Measurements from ENCODE around the gene LNPEP. TPM values are rescaled to one million over a fixed set of nuclear protein-coding genes. Genes with fewer than 3 reads are reported as not detected.

Gene LNPEP
- total and polyA plus RNA-seq, 2 of the 13 experiments (the other 11 are each of a cell fraction or from before 2014, with no cell fraction given) = 8.0 to 16.9 TPM

DNA sequence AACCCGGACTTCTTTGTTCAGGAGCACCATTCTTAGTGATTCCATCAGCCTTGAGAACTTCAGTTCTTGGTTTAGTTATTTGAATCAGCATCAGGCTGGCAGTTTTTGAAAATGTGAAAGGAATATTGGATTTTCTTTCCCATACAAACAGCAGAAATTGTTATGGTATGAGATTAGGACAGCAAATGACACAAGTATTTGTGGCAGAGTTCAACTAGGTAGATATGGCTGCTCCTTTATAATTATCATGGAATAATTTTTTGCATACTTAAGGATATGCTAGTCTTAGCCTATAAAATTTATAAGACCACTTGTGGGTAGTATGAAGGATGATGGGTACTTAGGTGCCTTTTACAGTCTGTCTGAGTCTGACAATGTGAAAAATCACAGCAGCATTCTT lies 34.0 kb upstream of the LNPEP start:
- Histone ChIP-seq H3K9me3 (ENCODE audit: low read length) (no peaks in the 10 kb centered on the region), H3K36me3 (replicated peaks in 1 of 2; ENCODE audit: control insufficient read depth in 1 of 2, insufficient read depth in 2 of 2, low read length in 2 of 2) (peaks cover 0 to 12% of the 10 kb centered on the region in 2 experiments; a peak in 1 of 5 replicates), H3K27ac (ENCODE audit: extremely low read length, insufficient read depth, low read length) (no peak overlapping the region), H4K20me1 (ENCODE audit: insufficient read depth, low read length) (no peaks in the 10 kb centered on the region), H3K4me1 (ENCODE audit: insufficient read depth, low read length) (no peaks in the 10 kb centered on the region), H2AFZ (ENCODE audit: low read length) (no peak overlapping the region), H3K4me2 (ENCODE audit: low read depth, low read length) (no peak overlapping the region), H3K4me3 (replicated peaks in 1 of 3; ENCODE audit: insufficient read depth in 1 of 3, low read depth in 2 of 3, low read length in 3 of 3) (no peak overlapping the region), H3K9ac (ENCODE audit: insufficient read depth, low read depth, low read length) (no peak overlapping the region), H3K27me3 (ENCODE audit: control insufficient read depth in 1 of 2, insufficient read depth in 2 of 2, low read length in 2 of 2) (no peaks in the 10 kb centered on the region), H3K79me2 (ENCODE audit: insufficient read depth, low read length) (no peaks in the 10 kb centered on the region)
- no peak for TF ChIP-seq NFKBIZ (CRISPR knock-in tag; IDR thresholded peaks at IDR 0.05)
- no peak for TF ChIP-seq PCBP2 (optimal IDR thresholded peaks at IDR 0.05; ENCODE audit: low read depth, low read length, poor library complexity, severe bottlenecking)
- TF ChIP-seq ZNF614 (CRISPR knock-in tag; IDR thresholded peaks at IDR 0.05; ENCODE audit: borderline replicate concordance) = no peak
- no peak for TF ChIP-seq ISX (CRISPR knock-in tag; conservative IDR thresholded peaks at IDR 0.05)
- no peak for TF ChIP-seq PHF5A (CRISPR knock-in tag; IDR thresholded peaks at IDR 0.05; ENCODE audit: low read depth, unreplicated experiment)
- TF ChIP-seq TAF15 (IDR thresholded peaks at IDR 0.05; ENCODE audit: low read depth, low read length, poor library complexity, severe bottlenecking) = no peak
- ChIA-PET CTCF (ENCODE audit: low intra/inter-chr PET ratio, low total read pairs) (interaction anchor here (1.0 kb wide), 1 partner anchor 150 kb away, joined by 3 read pairs; no protein-coding TSS in a partner anchor), POLR2A (no interaction called here)
- ATAC-seq (no peak), DNase-seq (ENCODE audit: low spot score) (no peak), FAIRE-seq (no peak)
- intact Hi-C loops (cut with micrococcal nuclease; ENCODE audit: unreplicated experiment) = loop anchor here (2.0 kb wide), 1 partner anchor 33 kb away; no protein-coding TSS in a partner anchor
- 86% methylated on average over 1 of the region's 1 CpG for WGBS (ENCODE audit: low lambda C conversion rate)
- in situ Hi-C loops (cut with HindIII; ENCODE audit: extremely low pct_ligation_motif_present, low pct_unique_long_range_greater_than_20kb) = no loop called here
- no TSS peak for BruUV-seq (replicated peaks)

DNA sequence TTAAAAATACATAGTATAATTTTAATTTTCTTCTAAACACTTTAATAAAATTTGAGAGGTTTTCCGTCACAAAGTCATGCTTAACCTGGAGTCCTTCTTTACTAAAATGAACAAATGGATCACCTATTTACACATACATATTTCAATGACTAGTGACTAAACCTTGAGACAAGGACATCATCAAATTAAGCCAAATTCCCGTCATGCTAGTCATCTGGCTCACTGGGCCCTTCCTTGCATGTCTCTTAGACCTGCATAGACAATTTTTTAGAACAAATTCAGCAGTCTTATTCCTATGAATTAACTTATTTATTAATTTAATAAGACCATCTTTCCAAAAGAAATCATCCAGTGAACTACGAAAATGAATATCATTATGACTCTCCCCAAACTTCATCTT lies 33.0 kb upstream of the LNPEP start:
- Histone ChIP-seq H3K4me3 (replicated peaks in 1 of 3; ENCODE audit: insufficient read depth in 1 of 3, low read depth in 2 of 3, low read length in 3 of 3) (no peak overlapping the region), H4K20me1 (ENCODE audit: insufficient read depth, low read length) (no peaks in the 10 kb centered on the region), H3K79me2 (ENCODE audit: insufficient read depth, low read length) (no peaks in the 10 kb centered on the region), H3K4me2 (ENCODE audit: low read depth, low read length) (no peak overlapping the region), H2AFZ (ENCODE audit: low read length) (no peak overlapping the region), H3K9ac (ENCODE audit: insufficient read depth, low read depth, low read length) (no peak overlapping the region), H3K27ac (ENCODE audit: extremely low read length, insufficient read depth, low read length) (no peak overlapping the region), H3K36me3 (replicated peaks in 1 of 2; ENCODE audit: control insufficient read depth in 1 of 2, insufficient read depth in 2 of 2, low read length in 2 of 2) (peaks cover 0 to 12% of the 10 kb centered on the region in 2 experiments; a peak in 1 of 5 replicates), H3K27me3 (ENCODE audit: control insufficient read depth in 1 of 2, insufficient read depth in 2 of 2, low read length in 2 of 2) (no peaks in the 10 kb centered on the region), H3K9me3 (ENCODE audit: low read length) (no peaks in the 10 kb centered on the region), H3K4me1 (ENCODE audit: insufficient read depth, low read length) (peaks cover 2% of the 10 kb centered on the region; the same call in 1 of the 2 replicates)
- no TSS peak for BruUV-seq (replicated peaks)
- WGBS (ENCODE audit: low lambda C conversion rate) = 91% methylated on average over 3 of the region's 3 CpGs
- DNase-seq (ENCODE audit: low spot score) (no peak), FAIRE-seq (no peak), ATAC-seq (no peak)
- in situ Hi-C loops (cut with HindIII; ENCODE audit: extremely low pct_ligation_motif_present, low pct_unique_long_range_greater_than_20kb) (no loop called here), intact Hi-C loops (cut with micrococcal nuclease; ENCODE audit: unreplicated experiment) (no loop called here)
- ChIA-PET CTCF (ENCODE audit: low intra/inter-chr PET ratio, low total read pairs) (no interaction called here), POLR2A (no interaction called here)
- no peak for TF ChIP-seq SP2 (CRISPR knock-in tag; IDR thresholded peaks at IDR 0.05)
- TF ChIP-seq ZBTB7B (CRISPR knock-in tag; IDR thresholded peaks at IDR 0.05) = no peak
- TF ChIP-seq SALL2 (CRISPR knock-in tag; IDR thresholded peaks at IDR 0.05) = no peak
- no peak for TF ChIP-seq SSRP1 (CRISPR knock-in tag; IDR thresholded peaks at IDR 0.05)
- no peak for TF ChIP-seq NCOA2 (CRISPR knock-in tag; IDR thresholded peaks at IDR 0.05)
- no peak for TF ChIP-seq NFIC (IDR thresholded peaks at IDR 0.05; ENCODE audit: low read length)
- no peak for TF ChIP-seq JUNB (CRISPR knock-in tag; IDR thresholded peaks at IDR 0.05; ENCODE audit: borderline replicate concordance)
- TF ChIP-seq RFXANK (CRISPR knock-in tag; IDR thresholded peaks at IDR 0.05) = no peak
- TF ChIP-seq ZKSCAN8 (CRISPR knock-in tag; IDR thresholded peaks at IDR 0.05; ENCODE audit: borderline replicate concordance) = no peak
- TF ChIP-seq, protein P1, sequence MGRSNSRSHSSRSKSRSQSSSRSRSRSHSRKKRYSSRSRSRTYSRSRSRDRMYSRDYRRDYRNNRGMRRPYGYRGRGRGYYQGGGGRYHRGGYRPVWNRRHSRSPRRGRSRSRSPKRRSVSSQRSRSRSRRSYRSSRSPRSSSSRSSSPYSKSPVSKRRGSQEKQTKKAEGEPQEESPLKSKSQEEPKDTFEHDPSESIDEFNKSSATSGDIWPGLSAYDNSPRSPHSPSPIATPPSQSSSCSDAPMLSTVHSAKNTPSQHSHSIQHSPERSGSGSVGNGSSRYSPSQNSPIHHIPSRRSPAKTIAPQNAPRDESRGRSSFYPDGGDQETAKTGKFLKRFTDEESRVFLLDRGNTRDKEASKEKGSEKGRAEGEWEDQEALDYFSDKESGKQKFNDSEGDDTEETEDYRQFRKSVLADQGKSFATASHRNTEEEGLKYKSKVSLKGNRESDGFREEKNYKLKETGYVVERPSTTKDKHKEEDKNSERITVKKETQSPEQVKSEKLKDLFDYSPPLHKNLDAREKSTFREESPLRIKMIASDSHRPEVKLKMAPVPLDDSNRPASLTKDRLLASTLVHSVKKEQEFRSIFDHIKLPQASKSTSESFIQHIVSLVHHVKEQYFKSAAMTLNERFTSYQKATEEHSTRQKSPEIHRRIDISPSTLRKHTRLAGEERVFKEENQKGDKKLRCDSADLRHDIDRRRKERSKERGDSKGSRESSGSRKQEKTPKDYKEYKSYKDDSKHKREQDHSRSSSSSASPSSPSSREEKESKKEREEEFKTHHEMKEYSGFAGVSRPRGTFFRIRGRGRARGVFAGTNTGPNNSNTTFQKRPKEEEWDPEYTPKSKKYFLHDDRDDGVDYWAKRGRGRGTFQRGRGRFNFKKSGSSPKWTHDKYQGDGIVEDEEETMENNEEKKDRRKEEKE (IDR thresholded peaks at IDR 0.05) = no peak
- TF ChIP-seq MTF2 (CRISPR knock-in tag; IDR thresholded peaks at IDR 0.05; ENCODE audit: borderline replicate concordance) = no peak
- no peak for TF ChIP-seq CCDC6 (CRISPR knock-in tag; IDR thresholded peaks at IDR 0.05)
- TF ChIP-seq ZNF615 (CRISPR knock-in tag; IDR thresholded peaks at IDR 0.05; ENCODE audit: borderline replicate concordance) = no peak

Measured in HepG2 (cell line).